ENCODE data around the gene PRTFDC1.

The PRTFDC1 gene

GRCh38 chr10:24900888-24901685 is 51.3 kb downstream of the PRTFDC1 start:
- no peak for DNase-seq

GRCh38 chr10:24899571-24899970 is 52.8 kb downstream of the PRTFDC1 start:
- DNase-seq: no peak

DNA sequence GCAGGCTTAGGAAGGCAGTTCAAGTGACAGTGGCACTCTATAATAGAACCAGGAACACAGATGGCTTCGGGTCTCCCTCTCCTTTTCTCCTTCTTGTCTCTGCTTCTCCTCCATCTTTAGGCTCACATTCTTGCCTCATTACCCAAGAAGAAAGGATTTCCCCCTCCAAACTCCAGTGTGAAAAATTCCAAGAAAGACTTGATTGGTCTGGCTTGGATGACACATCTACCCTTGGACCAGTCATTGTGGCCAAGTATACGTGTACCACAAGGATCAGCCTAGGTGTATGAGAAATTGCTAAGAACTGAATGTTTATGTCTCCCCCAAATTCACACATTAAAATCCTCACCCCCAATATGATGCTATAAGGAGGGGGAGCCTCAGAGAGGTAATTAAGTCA is 53.9 kb downstream of the PRTFDC1 start:
- DNase-seq: no peak

GRCh38 chr10:24897326-24897926 is 55.0 kb downstream of the PRTFDC1 start:
- no peak for DNase-seq

GRCh38 chr10:24894728-24895127 is 57.7 kb downstream of the PRTFDC1 start:
- DNase-seq: no peak

- DNase-seq: no peak
These were observed 58.1 kb downstream of the PRTFDC1 start for GRCh38 chr10:24894309-24894708.

DNA sequence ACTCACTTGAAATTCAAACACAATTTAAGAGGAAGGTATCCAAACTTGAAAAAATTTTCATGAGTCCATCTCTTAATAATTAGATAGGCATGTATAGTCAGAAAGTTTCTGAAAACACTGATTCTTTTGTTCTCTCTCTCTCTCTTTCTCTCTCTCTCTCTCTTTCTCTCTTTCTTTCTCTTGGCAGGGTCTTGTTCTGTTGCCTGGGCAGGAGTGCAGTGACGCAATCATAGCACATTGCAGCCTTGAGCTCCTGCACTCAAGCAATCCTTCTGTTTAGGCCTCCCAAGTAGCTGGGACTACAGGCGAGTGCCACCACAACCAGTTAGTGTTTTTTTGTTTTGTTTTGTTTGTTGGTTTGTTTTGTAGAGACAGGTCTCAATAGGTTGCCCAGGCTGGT is 59.3 kb downstream of the PRTFDC1 start:
- DNase-seq: no peak

DNA sequence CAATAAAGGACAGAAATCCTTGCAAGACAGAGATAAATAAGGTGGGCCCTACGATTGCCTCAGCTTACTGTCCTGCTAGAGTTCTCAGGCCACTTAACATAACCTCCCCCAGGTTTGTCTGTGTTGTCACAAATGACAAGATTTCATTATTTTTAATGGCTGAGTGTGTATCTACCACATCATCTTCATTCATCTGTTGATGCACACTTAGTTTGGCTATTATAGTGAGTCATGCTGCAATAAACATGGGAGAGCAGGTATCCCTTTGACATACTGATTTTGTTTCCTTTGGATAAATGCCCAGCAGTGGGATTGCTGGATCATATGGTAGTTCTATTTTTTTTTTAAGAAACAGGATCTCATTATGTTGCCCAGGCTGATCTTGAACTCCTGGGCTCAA is 60.6 kb downstream of the PRTFDC1 start:
- no peak for DNase-seq

DNA sequence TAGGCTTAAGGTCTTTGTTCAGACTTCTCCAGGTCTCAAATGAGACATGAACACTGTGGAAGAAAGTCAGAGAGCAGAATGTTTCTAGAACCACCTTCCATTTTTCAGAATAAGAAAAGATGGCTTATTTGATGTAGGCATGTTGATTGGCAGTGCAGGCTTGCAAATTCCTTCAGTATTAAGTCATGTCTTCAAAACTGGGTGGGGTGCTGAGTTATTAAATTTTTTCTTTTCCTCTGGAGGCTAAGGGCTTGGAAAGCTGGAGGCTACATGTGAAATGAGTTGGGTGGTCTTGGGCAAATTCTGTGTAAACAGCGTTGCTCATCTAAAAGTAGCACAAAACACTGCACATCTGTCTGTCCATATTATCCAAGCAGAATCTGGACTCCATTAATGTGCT is 62.8 kb downstream of the PRTFDC1 start:
- no peak for DNase-seq

GRCh38 chr10:24887855-24888231 is 64.6 kb downstream of the PRTFDC1 start:
- DNase-seq: no peak

- DNase-seq: no peak
These were observed 66.1 kb downstream of the PRTFDC1 start for GRCh38 chr10:24886290-24886680.

- no peak for DNase-seq
These were observed 66.7 kb downstream of the PRTFDC1 start for GRCh38 chr10:24885551-24886289.

DNA sequence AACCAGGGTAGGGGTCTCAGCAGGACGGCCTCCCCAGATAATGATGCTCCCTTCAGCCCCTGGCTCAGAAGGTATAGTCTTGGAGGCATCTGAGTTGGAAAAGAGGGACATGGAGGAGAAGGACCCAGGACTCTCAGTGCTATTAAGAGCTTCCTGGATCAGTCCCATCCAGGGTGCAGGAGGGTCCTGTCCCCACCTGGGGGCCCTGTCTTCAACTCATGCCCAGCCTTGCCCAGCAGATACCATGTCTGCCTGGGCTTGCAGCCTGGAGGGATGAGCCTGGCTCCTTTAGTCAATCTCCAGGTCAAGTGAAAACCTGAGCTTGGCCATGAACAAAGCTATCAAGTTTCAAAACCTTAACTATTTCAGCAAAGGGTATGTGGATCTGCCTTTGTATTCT is 67.6 kb downstream of the PRTFDC1 start:
- no peak for DNase-seq

- DNase-seq: no peak
These were observed 68.1 kb downstream of the PRTFDC1 start for GRCh38 chr10:24884316-24884715.

DNA sequence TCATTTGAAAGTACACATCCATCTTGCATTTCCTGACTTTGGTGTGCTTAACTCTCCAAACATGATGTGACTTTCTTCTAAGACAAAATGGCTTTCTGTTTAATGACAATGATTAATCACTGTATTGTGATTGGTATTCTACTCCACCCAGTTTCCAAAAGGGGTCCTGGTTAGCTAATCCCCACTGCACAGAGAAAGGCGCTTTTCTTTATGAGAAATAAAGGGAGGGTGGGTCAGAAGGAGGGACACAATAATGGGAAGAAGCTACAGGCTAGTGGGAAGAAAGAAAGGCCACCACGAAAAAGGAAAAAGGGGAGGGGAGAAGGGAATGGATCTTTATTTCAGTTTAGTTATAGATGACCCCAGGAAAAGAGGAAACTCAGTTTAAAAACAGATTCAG is 69.2 kb downstream of the PRTFDC1 start:
- DNase-seq: no peak

GRCh38 chr10:24882047-24882698 is 70.2 kb downstream of the PRTFDC1 start:
- no peak for DNase-seq

- DNase-seq: no peak
These were observed 72.5 kb downstream of the PRTFDC1 start for GRCh38 chr10:24879861-24880260.

- DNase-seq: no peak
These were observed 78.3 kb downstream of the PRTFDC1 start for GRCh38 chr10:24874133-24874532.

DNA sequence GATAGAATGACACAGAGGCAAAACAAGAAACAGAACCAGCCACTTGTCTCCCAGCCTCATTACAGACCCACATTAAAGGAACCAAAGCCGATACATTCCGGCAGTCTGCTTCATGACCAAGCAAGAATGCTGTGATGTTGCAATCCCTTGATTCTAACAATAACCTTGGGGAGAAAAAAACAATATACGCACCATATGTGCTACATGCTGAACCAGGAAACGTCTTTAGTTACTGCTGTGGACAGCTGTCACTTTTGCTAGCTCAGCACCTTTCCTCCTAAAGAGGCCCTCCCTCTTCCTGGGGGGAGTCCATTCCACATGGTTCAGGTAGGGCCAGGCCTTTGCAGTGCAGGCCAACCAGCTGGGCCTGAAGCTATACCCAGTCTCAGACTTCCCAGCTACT is 79.1 kb downstream of the PRTFDC1 start:
- DNase-seq: no peak

GRCh38 chr10:24872790-24873182 is 79.6 kb downstream of the PRTFDC1 start:
- DNase-seq: no peak

GRCh38 chr10:24872049-24872789 is 80.2 kb downstream of the PRTFDC1 start:
- no peak for DNase-seq

- no peak for DNase-seq
These were observed 81.1 kb downstream of the PRTFDC1 start for GRCh38 chr10:24871011-24871935.

All from NK-92 treated with Interleukin-12 subunit alpha and Interleukin-12 subunit beta, amount 100 ng/mL, for 24 hours (cell line).